IMR-90 (cell line): ENCODE results near the gene SLC12A7. TPM values are rescaled to one million over a fixed set of nuclear protein-coding genes. Genes with fewer than 3 reads are reported as not detected.
A peak's percentile ranks its signal among the peaks of the same experiment; 100 is the strongest.

ENCODE experiments used
- ATAC-seq: fragments of 200-7000 bp; cut with Tn5 transposase; 2 replicates; pipeline ENCODE4 v1.9.1; 2020; ENCODE audit warnings: low read depth, mild to moderate bottlenecking, moderate library complexity
- BruUV-seq: library from RNA; stranded (reverse); fragments of 400-500 nt; replicated peaks from 2 replicates; lab custom pipeline; 2021; lab: Mats Ljungman, UMichigan
- CTCF ChIA-PET: fragments of 300-600 bp; formaldehyde crosslinking; extraction: SDS; loops from one replicate; lab custom pipeline; 2021; ENCODE audit warnings: antibody characterized with exemption; lab: Yijun Ruan, JAX
- POLR2A ChIA-PET: fragments of 300-600 bp; sonication (Branson Sonifier 250); formaldehyde crosslinking; loops from one replicate; lab custom pipeline; 2022; ENCODE audit warnings: antibody characterized with exemption; ENCODE audit not compliant: unreplicated experiment; lab: Charles Lee
- DNase-seq: peaks from one replicate; pipeline ENCODE4 v3.0.0; 2013
- H2AFZ ChIP-seq: replicated peaks from 2 replicates; pipeline ENCODE3; 2013; ENCODE audit warnings: low read length, mild to moderate bottlenecking; ENCODE audit not compliant: poor library complexity
- H2AK5ac ChIP-seq: 2 replicates; pipeline ENCODE4 v1.6.1; 2013; ENCODE audit warnings: low read depth, low read length, inconsistent platforms
- H2AK9ac ChIP-seq: replicated peaks from 2 replicates; pipeline ENCODE3; 2013; ENCODE audit warnings: mild to moderate bottlenecking, low read depth, low read length, moderate library complexity; ENCODE audit not compliant: poor library complexity
- H2BK120ac ChIP-seq: 2 replicates; pipeline ENCODE4 v1.6.1; 2013; ENCODE audit warnings: low read depth, low read length, inconsistent platforms
- H2BK15ac ChIP-seq: 3 replicates; pipeline ENCODE4 v1.6.1; 2013; ENCODE audit warnings: low read depth, low read length, inconsistent platforms
- H2BK20ac ChIP-seq: 2 replicates; pipeline ENCODE4 v1.6.1; 2013; ENCODE audit warnings: low read depth, mild to moderate bottlenecking, inconsistent platforms, low read length, moderate library complexity
- H2BK5ac ChIP-seq: 2 replicates; pipeline ENCODE4 v1.6.1; 2013; ENCODE audit warnings: mild to moderate bottlenecking, low read depth, low read length, inconsistent platforms; ENCODE audit not compliant: poor library complexity, severe bottlenecking
- H3K14ac ChIP-seq: replicated peaks from 2 replicates; pipeline ENCODE4 v1.6.1; 2013; ENCODE audit warnings: low read depth, low read length, inconsistent platforms
- H3K18ac ChIP-seq: 2 replicates; pipeline ENCODE4 v1.6.1; 2013; ENCODE audit warnings: low read depth, low read length, control low read depth
- H3K23ac ChIP-seq: 2 replicates; pipeline ENCODE4 v1.6.1; 2013; ENCODE audit warnings: low read depth, low read length, inconsistent platforms
- H3K27ac ChIP-seq: 2 replicates; pipeline ENCODE4 v1.5.1; 2013; ENCODE audit warnings: mild to moderate bottlenecking, control low read depth, low read length; ENCODE audit not compliant: insufficient read depth
- H3K27me3 ChIP-seq: 2 replicates; pipeline ENCODE4 v1.6.1; 2013; ENCODE audit warnings: low read length; ENCODE audit not compliant: control insufficient read depth, insufficient read depth
- H3K36me3 ChIP-seq: 2 replicates; pipeline ENCODE4 v1.6.1; 2013; ENCODE audit warnings: low read length, mixed read lengths; ENCODE audit not compliant: control insufficient read depth, insufficient read depth
- H3K4ac ChIP-seq: 2 replicates; pipeline ENCODE4 v1.6.1; 2013; ENCODE audit warnings: low read depth, low read length, inconsistent platforms
- H3K4me1 ChIP-seq: 2 replicates; pipeline ENCODE4 v1.6.1; 2013; ENCODE audit warnings: low read length, mixed read lengths; ENCODE audit not compliant: control insufficient read depth, insufficient read depth
- H3K4me2 ChIP-seq: 2 replicates; pipeline ENCODE4 v1.6.1; 2013; ENCODE audit warnings: low read depth, mild to moderate bottlenecking, control low read depth, low read length, moderate library complexity
- H3K4me3 ChIP-seq: 2 replicates; pipeline ENCODE4 v1.5.1; 2013; ENCODE audit warnings: low read depth, mild to moderate bottlenecking, control low read depth, low read length, moderate library complexity; ENCODE audit not compliant: insufficient read depth
- H3K56ac ChIP-seq: 2 replicates; pipeline ENCODE4 v1.6.1; 2013; ENCODE audit warnings: low read length, inconsistent platforms; ENCODE audit not compliant: insufficient read depth; ENCODE audit errors: extremely low read depth
- H3K79me1 ChIP-seq, 2 experiments: 2 replicates each; pipeline ENCODE4 v1.6.1; 2013; ENCODE audit warnings: low read length in 2 of 2, inconsistent platforms in 1 of 2, low read depth in 1 of 2
- H3K9ac ChIP-seq: 2 replicates; pipeline ENCODE4 v1.6.1; 2013; ENCODE audit warnings: low read depth, low read length, control low read depth
- H3K9me1 ChIP-seq: 2 replicates; pipeline ENCODE4 v1.6.1; 2013; ENCODE audit warnings: low read length, inconsistent platforms; ENCODE audit not compliant: insufficient read depth
- H3K9me3 ChIP-seq: 2 replicates; pipeline ENCODE4 v1.6.1; 2013; ENCODE audit warnings: low read length; ENCODE audit not compliant: control insufficient read depth, insufficient read depth
- H4K20me1 ChIP-seq: 2 replicates; pipeline ENCODE4 v1.6.1; 2013; ENCODE audit warnings: low read length, inconsistent platforms; ENCODE audit not compliant: insufficient read depth
- H4K5ac ChIP-seq: 2 replicates; pipeline ENCODE4 v1.6.1; 2013; ENCODE audit warnings: mild to moderate bottlenecking, low read depth, low read length, control low read depth
- H4K8ac ChIP-seq, 2 experiments: 2 replicates each; pipeline ENCODE4 v1.6.1; 2013; ENCODE audit warnings: low read depth in 2 of 2, low read length in 2 of 2, control low read depth in 1 of 2, inconsistent platforms in 1 of 2
- H4K91ac ChIP-seq: 2 replicates; pipeline ENCODE4 v1.6.1; 2013; ENCODE audit warnings: low read depth, low read length, inconsistent platforms; ENCODE audit not compliant: insufficient read depth
- ELK1 ChIP-seq: fragments of 150-350 bp; IDR thresholded peaks from 2 replicates; pipeline ENCODE4 v1.6.1; 2016; ENCODE audit warnings: low read depth, mild to moderate bottlenecking, low read length, moderate library complexity, borderline replicate concordance
- FOS ChIP-seq: fragments of 150-350 bp; IDR thresholded peaks from 2 replicates; pipeline ENCODE4 v1.6.1; 2016; ENCODE audit warnings: low read depth, low read length
- MAFK ChIP-seq: IDR thresholded peaks from 2 replicates; pipeline ENCODE4 v1.6.1; 2012; ENCODE audit warnings: low read depth, low read length, improper control_type of control experiment
- RAD21 ChIP-seq: IDR thresholded peaks from 2 replicates; pipeline ENCODE4 v1.6.1; 2012; ENCODE audit warnings: low read length, improper control_type of control experiment
- USF2 ChIP-seq: fragments of 150-350 bp; IDR thresholded peaks from 2 replicates; pipeline ENCODE4 v1.6.1; 2017; ENCODE audit warnings: mild to moderate bottlenecking, antibody characterized with exemption, low read length, low read depth
- WGBS, 2 experiments: methylation state at CpG; one replicate each; pipeline versions ENCODE4 v1.1.5 to v1.1.7; 2013; ENCODE audit warnings: missing lambda C conversion rate in 2 of 2; ENCODE audit not compliant: insufficient read length in 1 of 2; ENCODE audit errors: extremely low coverage in 2 of 2; 5-methylcytosine and 5-hydroxymethylcytosine counted together
- dilution Hi-C: fragments of 300-500 bp; cut with HindIII; formaldehyde crosslinking; loops from one replicate; pipeline ENCODE4 v1.14.3; 2018; ENCODE audit warnings: low sequenced_read_pairs; ENCODE audit not compliant: unreplicated experiment
- in situ Hi-C: fragments of 300-500 bp; cut with MboI; formaldehyde crosslinking; loops from 3 replicates; pipeline ENCODE4 v1.14.3; 2019; ENCODE audit warnings: low sequenced_read_pairs, inconsistent platforms, mixed read lengths
- intact Hi-C: fragments of 100-400 bp; cut with micrococcal nuclease; formaldehyde crosslinking; loops from 2 replicates; pipeline ENCODE4 v1.10.0; 2022
- polyA plus RNA-seq, 3 experiments: library from polyadenylated mRNA; depleted of rRNA; stranded (reverse); fragments of >200 nt; gene quantifications; 2 replicates each; pipeline ENCODE4 v1.2.3, GENCODE V29; 2012; ENCODE audit warnings: low replicate concordance in 1 of 3
- total RNA-seq: library from RNA; depleted of rRNA; stranded (reverse); fragments of >200 nt; gene quantifications from 2 replicates; pipeline ENCODE4 v1.2.3, GENCODE V29; 2012

SLC12A7 gene
- total and polyA plus RNA-seq, 2 of the 4 experiments (the other 2 are of a cell fraction) = 3.0 to 6.1 TPM

DNA sequence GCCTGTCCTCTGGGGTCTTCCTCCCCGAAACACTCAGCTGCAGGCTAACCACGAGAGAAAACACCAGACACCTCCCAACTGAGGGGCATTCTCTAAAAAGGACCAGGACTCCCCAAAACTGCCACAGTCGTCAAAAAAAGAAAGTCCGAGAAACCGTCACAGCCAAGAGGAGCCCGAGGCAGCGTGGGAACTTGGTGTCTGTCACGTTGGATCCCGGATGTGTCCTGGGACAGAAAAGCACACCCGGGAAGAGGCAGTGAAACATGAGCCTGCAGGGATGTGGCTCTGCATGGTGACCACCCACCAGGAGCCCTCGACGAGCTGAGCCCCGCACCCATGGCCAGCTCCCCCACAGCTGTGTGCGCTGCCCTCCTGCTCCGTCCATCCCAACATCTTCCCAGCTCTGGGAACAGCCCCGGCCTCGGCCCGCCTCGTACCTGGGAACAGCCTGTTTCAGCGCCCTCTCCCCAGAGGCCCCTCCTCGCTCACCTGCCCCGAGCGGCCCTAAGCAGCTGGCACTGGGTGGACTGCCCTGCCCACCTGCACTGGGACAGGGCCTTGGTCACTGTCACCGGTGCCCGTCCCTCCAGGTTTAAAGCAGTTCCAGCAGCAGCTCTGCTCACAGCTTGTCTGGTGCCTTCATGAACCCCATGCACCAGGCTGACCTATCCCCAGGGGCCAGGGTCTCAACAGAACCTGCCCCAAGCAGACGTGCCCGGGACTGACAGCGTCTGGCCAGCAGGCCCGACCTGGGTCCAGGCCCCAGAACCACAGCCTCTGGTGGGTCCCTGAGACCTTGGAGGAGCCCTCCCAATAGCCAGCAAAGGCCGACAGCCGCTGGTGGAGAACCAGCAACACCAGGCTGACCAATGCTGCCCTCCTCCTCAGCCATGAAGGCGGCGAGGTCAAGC is 10.9 kb downstream of the SLC12A7 start:
- WGBS, 2 experiments = 72% methylated on average over 17 of the region's 33 CpGs; no CpG with 5 or more reads in 1 of the 2 experiments
- Histone ChIP-seq H3K56ac (no peak overlapping the region), H3K4me3 (no peak overlapping the region), H3K9me3 (no peaks in the 10 kb centered on the region), H2BK15ac (no peak overlapping the region), H3K18ac (no peak overlapping the region), H3K23ac (no peak overlapping the region), H3K14ac (no peak overlapping the region), H3K9me1 (no peaks in the 10 kb centered on the region), H4K91ac (no peak overlapping the region), H2BK120ac (no peak overlapping the region), H3K27ac (no peak overlapping the region), H3K4me2 (no peak overlapping the region), H3K27me3 (no peaks in the 10 kb centered on the region), H4K5ac (no peak overlapping the region), H2AFZ (no peak overlapping the region), H3K9ac (no peak overlapping the region), H3K79me1 (peaks cover 0 to 4% of the 10 kb centered on the region in 2 experiments; a peak in 1 of 4 replicates), H3K36me3 (no peaks in the 10 kb centered on the region), H3K4ac (no peak overlapping the region), H2AK9ac (peak overlapping the region; percentile 28), H2BK5ac (no peak overlapping the region), H2BK20ac (no peak overlapping the region), H4K8ac (no peak overlapping the region), H2AK5ac (no peak overlapping the region), H4K20me1 (peaks cover 21% of the 10 kb centered on the region), H3K4me1 (peaks cover 2% of the 10 kb centered on the region; the same call in 1 of the 2 replicates)
- in situ Hi-C loops = no loop called here
- POLR2A ChIA-PET = no interaction called here
- intact Hi-C loops = no loop called here
- CTCF ChIA-PET = no interaction called here
- BruUV-seq = no TSS peak
- DNase-seq (no peak), ATAC-seq (no peak)
- TF ChIP-seq USF2 (no peak), MAFK (peak; percentile 74), FOS (no peak), ELK1 (no peak), RAD21 (no peak)
- dilution Hi-C loops = no loop called here
